HG03457 (cell line): ENCODE results near the gene NDRG2.

Experiments
- ATAC-seq: cut with Tn5 transposase; IDR thresholded peaks from one replicate; pipeline ENCODE4 v1.9.1; 2021; ENCODE audit warnings: moderate number of reproducible peaks; ENCODE audit not compliant: unreplicated experiment

NDRG2 gene

GRCh38 chr14:21037156-21037555, 12.3 kb upstream of the NDRG2 start:
- ATAC-seq, result no peak

GRCh38 chr14:21036751-21037150, 11.9 kb upstream of the NDRG2 start:
- ATAC-seq, result no peak

DNA sequence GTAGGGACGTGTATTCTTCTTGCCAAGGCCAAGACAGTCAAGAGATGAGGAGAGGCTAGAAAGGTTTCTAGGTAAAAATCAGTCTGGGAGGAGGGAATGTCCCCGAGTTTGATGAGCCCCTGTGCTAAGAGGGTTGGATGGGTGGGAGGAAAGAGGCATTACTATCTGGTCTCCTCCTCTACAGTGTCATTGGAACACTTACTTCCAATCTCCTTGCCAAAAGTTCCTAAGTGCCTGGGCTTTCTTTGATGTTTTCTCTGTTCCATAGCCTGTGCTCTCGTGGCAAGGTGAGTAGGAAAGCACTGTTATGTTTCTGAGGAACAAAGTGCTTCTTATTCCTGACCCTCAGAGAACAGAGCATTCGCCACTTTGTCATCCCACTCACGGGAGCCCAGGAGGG, 9.8 kb upstream of the NDRG2 start, which contains the start of gene RNASE13:
RNASE13 (minus strand) TSS at position 101 of the 400 bp plus-strand sequence. CDS start 519 bp downstream, outside the sequence.
- ATAC-seq, result no peak

DNA sequence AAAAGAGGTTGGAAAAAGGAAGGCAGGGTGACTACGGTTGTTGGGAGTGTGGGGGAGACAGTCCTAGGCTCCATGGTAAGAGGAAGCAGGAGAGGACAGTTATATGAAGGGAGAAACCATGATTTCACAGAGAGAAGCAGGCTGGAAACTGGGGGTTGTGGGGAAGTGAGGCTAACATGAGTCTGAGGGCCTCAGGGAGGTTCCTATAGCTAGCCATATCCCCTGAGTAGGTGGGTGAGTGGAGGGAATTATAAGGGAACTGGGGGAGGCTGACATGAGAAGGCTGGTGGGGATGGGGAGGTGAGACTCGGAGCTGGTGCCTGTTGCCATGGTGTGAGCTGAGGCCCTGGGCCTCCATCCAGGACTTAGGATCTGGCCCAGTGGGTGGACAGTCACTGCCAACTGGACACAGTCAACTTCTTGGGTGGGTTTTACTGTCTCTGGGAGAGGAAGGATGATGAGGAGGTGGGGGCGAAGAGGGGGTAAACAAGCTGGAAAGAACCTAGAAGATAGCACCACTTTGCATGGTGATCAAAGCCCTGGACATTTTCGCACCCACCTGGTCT, 8.4 kb upstream of the NDRG2 start:
- ATAC-seq, result no peak

DNA sequence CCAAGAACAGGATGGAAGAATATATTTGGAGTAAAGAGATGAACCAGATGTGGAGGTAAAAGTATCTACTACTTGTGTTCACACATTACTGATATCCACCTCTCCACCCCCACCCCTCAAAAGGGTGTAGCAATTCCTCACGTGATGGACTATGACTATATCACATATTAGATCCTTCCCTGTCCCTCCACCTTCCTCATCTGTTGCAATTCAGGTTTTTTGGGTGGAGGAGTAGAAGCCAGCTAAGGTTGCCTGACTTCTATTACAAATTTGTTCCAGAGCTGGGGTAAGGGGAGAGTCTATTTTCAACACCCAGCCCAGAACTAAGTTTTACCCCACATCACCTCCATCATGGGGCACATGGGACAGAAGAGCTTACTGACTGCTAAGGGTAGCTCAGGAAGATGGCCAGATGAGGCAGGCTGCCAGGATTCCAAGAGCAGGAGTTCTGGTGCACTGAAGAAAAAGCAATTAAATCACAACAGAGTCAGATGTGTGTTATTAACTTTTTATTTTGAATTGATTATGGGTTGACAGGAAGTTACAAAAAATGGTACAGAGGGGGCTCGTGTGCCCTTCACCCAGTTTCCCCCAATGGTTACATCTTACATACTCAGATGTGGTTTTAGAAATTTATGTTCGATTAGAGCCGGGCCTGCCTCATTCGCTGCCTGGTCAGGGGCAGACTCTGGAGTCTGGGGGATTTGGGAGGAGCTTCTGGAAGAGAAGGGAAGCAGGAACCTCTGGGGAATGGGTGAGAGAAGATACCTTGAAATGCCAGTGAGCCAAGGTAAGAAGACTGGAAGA, 7.7 kb upstream of the NDRG2 start:
- ATAC-seq, result no peak

DNA sequence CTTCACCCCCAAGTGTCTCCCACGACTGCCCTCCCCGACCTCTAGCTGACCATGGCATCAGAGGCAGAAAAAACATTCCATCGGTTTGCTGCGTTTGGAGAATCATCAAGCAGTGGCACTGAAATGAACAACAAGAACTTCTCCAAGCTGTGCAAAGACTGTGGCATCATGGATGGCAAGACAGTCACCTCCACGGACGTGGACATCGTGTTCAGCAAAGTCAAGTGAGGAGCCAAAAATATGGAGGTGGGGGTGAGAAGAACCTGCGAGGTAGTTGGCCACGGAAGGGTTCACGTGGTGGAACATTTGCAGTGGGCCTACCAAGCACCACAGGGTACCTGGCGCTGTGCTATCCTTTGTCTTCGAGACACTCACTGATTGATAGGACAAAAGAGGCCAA, 5.7 kb upstream of the NDRG2 start:
- no peak for ATAC-seq

- ATAC-seq, result no peak
These were observed 5.1 kb upstream of the NDRG2 start, which contains the start of gene TPPP2 for GRCh38 chr14:21029917-21030316. TSS of gene TPPP2 (plus strand) at chr14:21030217. CDS start at chr14:21030582, 365 bp downstream.

- ATAC-seq, result no peak
These were observed 2.1 kb upstream of the NDRG2 start for GRCh38 chr14:21026988-21027315.

GRCh38 chr14:21026274-21026987, 1.6 kb upstream of the NDRG2 start:
- no peak for ATAC-seq

GRCh38 chr14:21025371-21026273, 761 bp upstream of the NDRG2 start:
- ATAC-seq, result no peak

DNA sequence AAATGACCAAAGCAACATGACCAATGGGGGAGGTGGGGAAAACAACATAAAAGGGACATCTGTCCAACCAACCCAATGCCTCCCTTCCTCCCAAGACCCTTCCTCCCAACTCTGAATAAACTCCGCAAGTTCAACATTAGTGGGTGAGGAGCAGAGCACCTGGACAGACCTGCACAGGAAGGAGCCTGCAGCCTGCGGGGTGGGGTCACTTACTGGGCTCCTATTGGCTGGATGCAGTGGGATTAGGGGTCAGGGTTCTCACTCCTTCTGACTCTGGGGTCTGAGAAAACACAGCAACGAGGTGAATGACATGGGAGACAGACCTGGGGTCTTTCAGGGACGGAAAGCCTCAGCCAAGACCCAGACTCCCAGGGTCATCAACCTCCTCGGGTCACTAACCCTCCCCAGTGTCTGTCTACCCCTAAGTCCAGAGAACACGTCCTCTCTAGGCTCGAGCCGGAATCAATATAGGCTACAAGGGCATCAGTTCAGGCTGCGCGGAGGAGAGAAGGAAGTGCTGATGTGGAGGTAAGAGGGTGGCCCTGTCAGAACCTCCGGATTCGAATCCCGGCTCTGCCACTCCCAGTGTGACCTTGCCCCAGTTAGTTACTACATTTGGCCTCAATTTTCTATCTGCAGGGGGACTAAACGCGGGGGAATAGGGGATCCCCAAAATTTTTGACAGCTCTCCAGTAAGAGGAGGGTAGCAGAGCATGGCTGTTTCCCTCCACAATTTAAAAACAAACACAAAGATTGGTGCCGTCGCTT, 860 bp downstream of the NDRG2 start:
- no peak for ATAC-seq

DNA sequence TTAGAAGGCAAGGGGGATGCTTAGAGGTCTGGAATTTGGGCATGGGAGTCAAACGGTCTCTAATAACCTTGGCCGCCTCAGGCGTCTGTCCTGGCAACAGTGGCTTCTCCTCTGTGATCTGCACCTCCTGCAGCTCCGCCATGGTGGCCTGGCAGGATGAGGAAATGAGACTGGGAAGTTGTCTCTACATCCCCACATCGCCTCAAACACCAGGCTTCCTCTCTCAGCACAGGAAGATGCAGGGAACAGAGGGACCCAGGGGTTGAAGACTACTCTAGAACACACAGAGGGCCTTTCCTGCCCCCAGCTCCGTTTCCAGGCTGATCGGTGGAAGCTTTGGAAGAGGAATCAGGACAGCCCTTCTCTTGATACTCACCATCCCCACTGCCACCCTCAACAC, 1.7 kb downstream of the NDRG2 start:
- ATAC-seq, result no peak

- no peak for ATAC-seq
These were observed 2.2 kb downstream of the NDRG2 start for GRCh38 chr14:21022686-21023085.

GRCh38 chr14:21020977-21021545, 3.8 kb downstream of the NDRG2 start:
- ATAC-seq, result no peak

DNA sequence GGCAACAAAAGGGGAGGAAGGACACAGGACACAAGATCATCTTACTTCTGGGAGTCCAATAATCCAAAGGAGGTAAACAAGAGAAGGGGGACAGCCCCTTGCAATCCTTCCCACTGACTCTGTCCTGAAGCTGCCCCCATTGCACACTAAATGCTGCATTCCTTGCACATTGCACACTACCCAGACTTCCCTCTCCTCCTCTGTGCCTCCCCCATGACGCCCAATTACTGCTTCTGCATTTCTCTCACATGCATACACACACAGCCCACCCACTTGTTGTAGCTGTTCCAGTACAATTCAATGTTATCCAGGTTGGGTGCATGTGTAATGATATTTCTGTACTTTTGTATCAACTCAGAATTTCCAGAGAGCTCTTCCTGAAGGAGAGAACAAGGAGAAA, 5.5 kb downstream of the NDRG2 start:
- no peak for ATAC-seq

- ATAC-seq, result no peak
These were observed 6.1 kb downstream of the NDRG2 start for GRCh38 chr14:21018781-21019180.

- ATAC-seq, result no peak
These were observed 6.6 kb downstream of the NDRG2 start for GRCh38 chr14:21018286-21018685.

DNA sequence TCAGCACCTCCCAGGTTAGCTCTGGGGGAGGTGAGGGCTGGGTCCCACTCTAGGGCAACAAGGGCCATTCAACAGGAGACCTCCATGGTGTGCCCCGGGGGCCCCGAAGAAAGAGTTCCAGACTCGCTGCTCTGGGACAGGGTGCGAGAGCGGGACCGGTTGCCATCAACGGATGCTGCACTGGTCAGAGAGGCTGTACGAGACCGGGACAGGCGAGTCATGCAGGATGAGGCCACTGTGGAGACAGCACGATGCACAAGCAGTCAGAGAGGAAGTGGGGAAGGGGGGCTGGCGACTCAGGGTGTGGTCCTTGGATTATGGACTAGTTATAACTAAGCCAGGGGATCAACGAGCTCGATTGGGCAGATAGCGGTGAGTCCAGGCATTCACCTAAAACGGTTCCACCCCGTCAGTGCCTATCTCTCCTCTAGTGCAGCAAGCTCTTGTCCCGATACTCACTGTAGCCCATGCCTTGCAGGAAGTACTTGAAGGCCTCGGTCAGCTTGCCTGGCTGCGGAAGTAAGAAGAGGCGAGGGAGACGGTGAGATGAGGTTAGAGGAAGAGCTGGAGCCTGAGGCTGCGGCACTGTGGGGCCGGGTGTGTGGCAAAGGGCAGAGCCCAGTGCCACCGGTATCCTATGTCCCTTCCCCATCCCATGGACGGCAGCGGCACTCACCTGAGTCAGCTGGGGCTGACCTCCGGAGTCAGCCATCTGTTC, 7.2 kb downstream of the NDRG2 start:
- no peak for ATAC-seq
